GM04503 (cell line): ENCODE results near the gene TEAD4.
"Not testable (repeated sequence)": the region's sequence is repeated elsewhere in the genome, so short reads cannot be mapped to it uniquely, and the experiment has no call there.

Experiments used
- DNase-seq: peaks from one replicate; pipeline ENCODE4 v3.0.0-alpha.2; 2012; ENCODE audit warnings: low read depth

TEAD4 gene

GRCh38 chr12:3048540-3048939, 89.3 kb downstream of the TEAD4 start:
- DNase-seq: no peak

GRCh38 chr12:3049176-3049575, 90.0 kb downstream of the TEAD4 start:
- DNase-seq: no peak

- no peak for DNase-seq
Observed at GRCh38 chr12:3049611-3050249, 90.5 kb downstream of the TEAD4 start.

- DNase-seq: no peak
Observed at GRCh38 chr12:3054374-3054773, 95.2 kb downstream of the TEAD4 start.

- no peak for DNase-seq
Observed at GRCh38 chr12:3055026-3055703, 96.0 kb downstream of the TEAD4 start.

GRCh38 chr12:3055704-3056467, 96.7 kb downstream of the TEAD4 start:
- no peak for DNase-seq

- peak; percentile 38 for DNase-seq
Observed at GRCh38 chr12:3061059-3061458, 101.9 kb downstream of the TEAD4 start.

GRCh38 chr12:3061501-3062215, 102.5 kb downstream of the TEAD4 start:
- DNase-seq: no peak

- no peak for DNase-seq
Observed at GRCh38 chr12:3065300-3065699, 106.1 kb downstream of the TEAD4 start.

- DNase-seq: not testable (repeated sequence)
Observed at GRCh38 chr12:3065846-3066245, 106.6 kb downstream of the TEAD4 start.

GRCh38 chr12:3069714-3070113, 110.5 kb downstream of the TEAD4 start:
- DNase-seq: no peak

GRCh38 chr12:3071107-3071506, 111.9 kb downstream of the TEAD4 start:
- DNase-seq: no peak

- DNase-seq: no peak
Observed at GRCh38 chr12:3071710-3072109, 112.5 kb downstream of the TEAD4 start.

- DNase-seq: peak; percentile 23
Observed at GRCh38 chr12:3073438-3074250, 114.4 kb downstream of the TEAD4 start.

- no peak for DNase-seq
Observed at GRCh38 chr12:3075315-3075714, 116.1 kb downstream of the TEAD4 start.

GRCh38 chr12:3076730-3077571, 117.8 kb downstream of the TEAD4 start, which contains the start of gene TSPAN9:
Gene TSPAN9, plus strand, starts transcription at chr12:3077379. Its CDS starts 123,815 bp downstream, at chr12:3201194.
- DNase-seq: no peak

- no peak for DNase-seq
Observed at GRCh38 chr12:3077572-3078081, 118.4 kb downstream of the TEAD4 start.

GRCh38 chr12:3078086-3078820, 119.1 kb downstream of the TEAD4 start:
- no peak for DNase-seq

GRCh38 chr12:3081091-3081490, 121.9 kb downstream of the TEAD4 start:
- no peak for DNase-seq

- DNase-seq: no peak
Observed at GRCh38 chr12:3081886-3082285, 122.7 kb downstream of the TEAD4 start.
